Measurements from ENCODE around the gene PDCD6IP.
"Not testable (repeated sequence)": the region's sequence is repeated elsewhere in the genome, so short reads cannot be mapped to it uniquely, and the experiment has no call there.

The PDCD6IP gene

GRCh38 chr3:33857701-33858100 is 59.3 kb downstream of the PDCD6IP start:
- not testable (repeated sequence) for DNase-seq

GRCh38 chr3:33858131-33858530 is 59.7 kb downstream of the PDCD6IP start:
- no peak for DNase-seq

- no peak for DNase-seq
Measured at GRCh38 chr3:33860373-33861050, 62.1 kb downstream of the PDCD6IP start.

- no peak for DNase-seq
Measured at GRCh38 chr3:33865133-33865532, 66.7 kb downstream of the PDCD6IP start.

GRCh38 chr3:33868309-33868708 is 69.9 kb downstream of the PDCD6IP start:
- DNase-seq: no peak

DNA sequence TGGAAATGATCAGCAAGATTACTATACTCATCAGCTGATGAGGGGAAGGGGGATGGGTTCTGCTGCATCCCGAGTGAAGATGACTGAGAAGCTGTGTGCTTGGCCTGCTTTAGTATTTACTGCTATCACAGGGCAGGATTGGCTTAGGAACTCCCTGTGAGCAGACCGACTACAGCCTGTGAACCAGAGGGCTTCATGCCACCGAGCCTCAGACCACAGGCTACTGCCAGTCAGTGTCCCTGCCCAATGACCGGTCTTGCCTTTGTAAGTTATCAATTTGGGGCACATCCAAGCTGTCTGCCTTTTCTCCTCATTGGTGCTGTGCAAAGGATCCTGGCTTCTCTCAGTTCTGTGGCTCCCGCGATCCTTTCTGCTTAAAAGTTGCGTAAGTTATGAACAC is 71.5 kb downstream of the PDCD6IP start:
- no peak for DNase-seq

- DNase-seq: no peak
Measured at GRCh38 chr3:33874815-33875214, 76.4 kb downstream of the PDCD6IP start.

DNA sequence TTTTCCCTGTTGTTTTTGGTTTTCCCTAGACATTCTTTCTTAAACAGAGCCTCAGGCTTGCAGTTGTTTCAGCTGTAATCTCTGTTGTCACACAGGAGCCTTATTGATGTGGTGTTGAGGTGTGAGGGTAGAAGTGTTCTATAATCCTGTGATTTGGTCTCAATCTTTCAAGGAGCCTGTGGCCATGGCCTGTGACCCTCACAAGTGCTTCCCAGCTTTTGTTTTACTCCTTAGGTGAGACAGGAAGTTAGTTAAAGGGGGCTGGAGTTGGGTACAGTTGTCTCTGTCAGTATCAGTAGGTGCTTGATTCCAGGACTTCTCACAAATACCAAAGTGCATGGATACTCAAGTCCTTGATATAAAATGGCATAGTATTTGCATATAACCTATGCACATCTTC is 77.2 kb downstream of the PDCD6IP start:
- no peak for DNase-seq

GRCh38 chr3:33877187-33877586 is 78.8 kb downstream of the PDCD6IP start:
- DNase-seq: no peak

- no peak for DNase-seq
Measured at GRCh38 chr3:33879540-33879939, 81.1 kb downstream of the PDCD6IP start.

DNA sequence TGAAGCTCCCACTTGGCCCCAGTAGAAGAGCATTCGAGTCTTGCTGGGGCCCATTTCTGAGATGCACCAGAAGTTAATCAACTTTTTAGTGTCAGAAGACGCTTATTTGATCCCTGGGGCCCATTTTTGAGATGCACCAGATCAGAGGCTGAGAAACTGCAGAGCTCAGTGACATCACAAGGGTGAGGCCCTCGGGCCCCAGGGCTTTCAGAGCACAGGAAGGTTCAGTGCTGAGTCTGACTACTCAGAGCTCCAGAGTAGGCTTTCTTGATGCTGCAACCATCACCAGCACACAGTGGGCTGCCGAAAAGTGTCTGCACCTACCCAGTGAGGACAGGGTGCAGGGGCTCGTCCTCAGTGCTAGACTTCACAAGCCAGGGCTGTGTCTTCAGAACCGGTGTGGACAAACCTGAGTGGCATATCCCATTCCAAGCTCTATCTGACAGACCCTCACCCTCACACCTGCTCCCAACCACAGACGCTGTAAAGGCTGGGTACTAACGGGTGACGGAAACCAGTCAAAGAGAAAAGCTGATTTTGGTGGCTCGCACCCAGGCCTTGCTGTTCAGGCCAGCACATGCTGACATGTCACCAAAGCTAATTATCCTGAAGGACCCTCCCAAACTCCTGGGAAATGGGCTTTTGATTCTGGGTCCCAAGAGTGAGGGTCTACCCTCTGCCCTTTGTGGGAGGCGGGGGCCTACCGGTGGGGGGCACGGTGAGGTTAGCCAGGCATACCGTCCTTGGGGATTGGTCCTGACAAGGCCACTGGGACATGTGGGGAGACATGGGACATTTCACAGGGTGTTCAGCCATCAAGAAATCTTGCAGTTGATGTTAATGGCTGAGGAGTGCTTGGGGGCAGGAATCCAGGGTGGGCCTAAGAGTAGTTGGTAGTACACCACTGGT is 83.0 kb downstream of the PDCD6IP start:
- DNase-seq: no peak

DNA sequence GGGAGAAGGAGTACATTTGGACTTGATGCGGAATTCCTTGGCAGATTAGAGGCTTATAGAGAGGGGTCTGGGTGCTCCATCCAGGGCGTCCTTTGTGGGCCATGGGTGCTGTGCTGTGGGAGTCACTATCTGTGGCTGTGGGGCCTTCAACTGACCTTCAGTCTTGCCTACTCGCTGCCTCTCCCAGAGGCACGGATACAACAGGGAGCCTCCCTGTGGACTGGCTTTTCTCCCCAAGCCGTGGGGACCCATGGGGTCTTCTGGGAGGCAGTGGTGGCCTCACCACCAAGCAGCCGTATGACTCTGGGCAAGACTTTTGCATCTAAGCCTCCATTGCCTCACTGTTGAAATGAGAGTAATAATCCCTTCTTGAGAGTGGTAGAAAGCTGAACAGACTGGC is 83.9 kb downstream of the PDCD6IP start:
- no peak for DNase-seq

- DNase-seq: no peak
Measured at GRCh38 chr3:33883538-33883950, 85.1 kb downstream of the PDCD6IP start.

- DNase-seq: no peak
Measured at GRCh38 chr3:33883951-33884561, 85.6 kb downstream of the PDCD6IP start.

DNA sequence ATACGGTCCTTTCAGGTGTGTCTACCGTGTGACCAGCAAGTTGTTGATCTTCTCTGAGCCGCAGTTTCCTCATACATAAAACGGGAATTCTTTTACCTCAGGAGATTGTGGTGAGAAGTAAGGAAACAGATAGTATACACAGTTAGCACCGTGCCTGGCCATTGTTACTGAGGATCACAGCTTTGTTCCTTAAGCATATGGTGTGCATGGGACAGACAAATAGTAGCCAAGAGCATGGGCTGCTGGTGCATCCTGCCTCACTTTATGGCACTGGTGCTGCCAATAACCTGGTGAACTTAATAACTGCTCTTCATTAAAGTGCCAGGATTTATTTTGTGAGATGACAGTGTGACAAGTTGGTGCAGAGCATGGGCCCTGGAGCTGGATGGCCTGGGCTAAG is 86.3 kb downstream of the PDCD6IP start:
- no peak for DNase-seq

DNA sequence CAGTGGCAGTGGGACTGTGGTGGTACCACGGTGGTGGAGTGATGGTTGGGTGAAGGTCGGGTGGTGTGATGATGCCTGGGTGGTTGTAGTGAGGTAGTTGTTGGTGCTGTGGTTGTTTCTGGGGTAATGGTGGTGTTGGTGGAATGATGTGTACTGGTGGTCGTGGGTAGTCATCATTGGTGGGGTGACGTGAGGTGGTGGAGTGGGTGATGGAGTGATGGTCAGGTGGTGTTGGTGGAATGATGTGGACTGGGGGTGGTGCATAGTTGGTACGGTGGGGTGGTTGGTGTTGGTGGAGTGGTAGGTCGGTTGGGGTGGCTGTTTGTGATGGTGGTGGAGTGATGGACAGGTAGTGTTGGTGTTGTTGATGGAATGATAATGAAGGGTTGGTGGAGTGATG is 87.1 kb downstream of the PDCD6IP start:
- DNase-seq: no peak

GRCh38 chr3:33886015-33886414 is 87.6 kb downstream of the PDCD6IP start:
- DNase-seq: no peak

DNA sequence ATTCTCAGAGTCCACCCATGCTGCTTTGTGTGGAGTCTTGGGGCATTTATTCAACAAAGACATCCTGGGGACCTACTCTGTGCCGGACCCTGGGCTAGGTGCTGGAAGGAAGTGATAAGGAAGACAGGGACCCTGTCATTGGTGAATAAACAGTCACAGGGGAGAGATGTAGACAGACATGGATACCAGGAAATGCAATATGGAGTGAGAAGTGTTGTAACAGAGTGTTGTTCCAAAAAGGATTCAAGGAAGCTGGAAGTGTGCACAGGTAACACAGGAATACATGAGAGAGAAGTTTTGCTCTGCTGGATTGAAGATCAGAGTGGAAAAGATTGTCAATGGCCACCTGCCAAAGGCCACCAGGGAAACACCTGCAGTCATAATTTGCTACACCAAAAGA is 89.0 kb downstream of the PDCD6IP start:
- no peak for DNase-seq

GRCh38 chr3:33889394-33890039 is 91.1 kb downstream of the PDCD6IP start:
- DNase-seq: no peak

DNA sequence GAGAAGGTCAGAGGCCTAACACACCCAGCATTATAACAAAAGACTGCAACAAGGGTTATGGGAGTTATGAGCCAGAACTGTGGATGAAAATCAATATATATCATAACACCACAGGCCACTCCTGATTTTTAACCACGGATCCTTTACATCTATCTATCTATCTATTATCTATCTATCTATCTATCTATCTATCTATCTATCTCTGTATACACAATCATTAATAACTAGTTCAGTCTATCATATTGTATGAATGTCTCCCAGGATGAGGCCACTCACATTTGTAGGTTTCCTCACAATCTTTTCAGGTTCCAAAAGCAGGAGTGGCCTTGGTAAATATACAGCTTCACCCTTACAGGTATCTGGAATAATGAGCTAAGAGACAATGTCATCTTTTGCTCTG is 94.2 kb downstream of the PDCD6IP start:
- no peak for DNase-seq

GRCh38 chr3:33895658-33896057 is 97.2 kb downstream of the PDCD6IP start:
- DNase-seq: no peak

DNA sequence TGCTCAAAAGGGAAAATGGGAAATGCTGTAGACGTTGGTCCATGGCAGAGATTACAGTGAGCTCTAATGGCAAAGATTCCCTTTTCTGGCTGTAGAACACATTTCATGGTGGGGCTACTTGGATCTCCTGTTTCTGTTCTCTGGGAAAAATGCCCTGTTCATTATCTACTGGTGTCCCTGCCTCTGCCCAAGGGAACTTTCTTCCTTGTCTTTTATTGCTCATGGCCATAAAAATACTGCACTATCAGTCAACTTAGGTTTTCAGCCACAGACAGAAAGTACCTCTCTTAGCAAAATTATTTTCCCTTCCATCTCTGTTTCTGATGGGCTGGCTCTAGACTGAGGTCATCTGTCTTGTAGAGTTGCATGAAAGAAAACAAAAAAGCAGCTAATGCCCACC is 98.9 kb downstream of the PDCD6IP start:
- no peak for DNase-seq

- DNase-seq: no peak
Measured at GRCh38 chr3:33898901-33899300, 100.5 kb downstream of the PDCD6IP start.

All from CD4-positive, alpha-beta T cell treated with Interferon gamma for 1 hour (primary cell).